NCI-H748 (cell line): Measurements from ENCODE around the gene BICRA.
A peak's percentile ranks its signal among the peaks of the same experiment; 100 is the strongest.

Experiments
- DNase-seq: peaks from one replicate; lab custom pipeline; 2025; ENCODE audit not compliant: unreplicated experiment; lab: John Stamatoyannopoulos, UW

Gene BICRA

GRCh38 chr19:47600246-47601179, 8.4 kb upstream of the BICRA start:
- peak; percentile 100 for DNase-seq

DNA sequence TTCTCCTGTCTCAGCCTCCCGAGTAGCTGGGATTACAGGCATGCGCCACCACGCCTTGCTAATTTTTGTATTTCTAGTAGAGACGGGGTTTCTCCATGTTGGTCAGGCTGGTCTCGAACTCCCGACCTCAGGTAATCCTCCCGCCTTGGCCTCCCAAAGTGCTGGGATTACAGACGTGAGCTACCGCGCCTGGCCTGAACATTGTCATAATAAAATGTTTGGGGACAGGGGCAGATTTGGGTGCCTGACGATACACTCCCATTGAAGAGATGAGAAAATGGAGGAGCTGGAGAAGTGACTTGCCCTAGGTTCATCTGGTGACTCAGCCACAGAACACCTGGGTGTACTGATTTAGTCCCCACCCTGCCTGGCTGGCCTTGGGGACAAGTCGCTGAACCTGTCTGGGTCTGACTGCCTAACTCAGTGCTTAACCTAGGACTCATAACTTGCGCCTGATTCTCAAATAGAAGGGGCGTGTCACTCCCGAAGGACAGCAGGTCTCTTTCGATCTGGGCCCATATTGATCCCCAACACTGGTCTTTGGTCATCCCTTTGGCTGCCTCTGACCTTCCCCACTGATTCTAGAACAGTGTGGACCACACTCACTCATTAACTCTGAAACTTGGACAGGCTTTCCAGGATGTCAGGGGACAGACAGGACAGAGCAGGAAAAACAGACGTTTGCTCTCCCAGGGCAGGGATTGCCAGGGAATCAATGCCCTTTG, 7.6 kb upstream of the BICRA start:
- no peak for DNase-seq

GRCh38 chr19:47603706-47604565, 5.0 kb upstream of the BICRA start:
- no peak for DNase-seq

- no peak for DNase-seq
Observed at GRCh38 chr19:47607564-47608073, 1.3 kb upstream of the BICRA start.

DNA sequence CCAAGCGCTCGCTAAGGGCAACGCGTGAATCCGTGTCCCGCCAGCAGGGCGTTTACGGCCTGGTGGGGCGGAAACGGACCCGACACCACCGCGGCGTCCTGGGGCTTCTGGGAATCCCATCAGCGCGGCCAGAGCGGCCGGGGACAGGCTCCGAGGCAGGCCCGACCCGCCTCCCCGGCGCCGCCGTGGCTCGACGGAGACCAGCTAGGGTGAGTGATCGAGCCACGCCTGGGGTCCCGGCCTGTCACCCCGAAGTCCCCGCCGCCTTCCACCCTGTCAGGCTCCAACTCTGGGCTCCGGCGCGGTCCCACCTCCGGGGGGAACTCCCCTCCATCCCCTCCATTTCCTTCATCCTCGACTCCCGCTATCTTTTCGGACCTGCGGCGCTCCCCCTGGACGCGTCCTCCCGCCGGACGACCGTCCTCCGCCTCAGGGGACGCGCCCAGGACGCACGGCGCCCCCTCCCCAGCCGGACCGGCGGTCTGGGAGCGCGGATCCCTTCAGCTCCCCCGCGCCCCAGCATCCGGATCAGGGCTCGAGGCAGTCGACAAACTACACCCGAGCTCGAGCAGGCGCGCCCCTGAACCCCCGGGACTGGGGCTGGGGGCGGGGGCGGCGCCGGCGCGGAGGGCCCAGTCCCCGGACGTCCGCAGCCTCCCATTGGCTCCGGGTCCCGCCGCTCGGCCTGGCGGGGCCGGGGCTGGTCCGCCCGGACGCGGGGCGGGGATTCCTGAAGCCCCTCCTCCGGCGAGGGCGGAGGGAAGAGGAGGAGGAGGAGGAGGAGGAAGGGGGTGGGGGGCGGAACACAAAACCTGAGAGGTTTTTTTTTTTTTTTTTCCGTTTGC, 638 bp upstream of the BICRA start:
- DNase-seq, result peak; percentile 95

- DNase-seq, result peak; percentile 60
Observed at GRCh38 chr19:47609906-47610894, 1.3 kb downstream of the BICRA start.

GRCh38 chr19:47610902-47611301, 2.0 kb downstream of the BICRA start:
- DNase-seq, result no peak

DNA sequence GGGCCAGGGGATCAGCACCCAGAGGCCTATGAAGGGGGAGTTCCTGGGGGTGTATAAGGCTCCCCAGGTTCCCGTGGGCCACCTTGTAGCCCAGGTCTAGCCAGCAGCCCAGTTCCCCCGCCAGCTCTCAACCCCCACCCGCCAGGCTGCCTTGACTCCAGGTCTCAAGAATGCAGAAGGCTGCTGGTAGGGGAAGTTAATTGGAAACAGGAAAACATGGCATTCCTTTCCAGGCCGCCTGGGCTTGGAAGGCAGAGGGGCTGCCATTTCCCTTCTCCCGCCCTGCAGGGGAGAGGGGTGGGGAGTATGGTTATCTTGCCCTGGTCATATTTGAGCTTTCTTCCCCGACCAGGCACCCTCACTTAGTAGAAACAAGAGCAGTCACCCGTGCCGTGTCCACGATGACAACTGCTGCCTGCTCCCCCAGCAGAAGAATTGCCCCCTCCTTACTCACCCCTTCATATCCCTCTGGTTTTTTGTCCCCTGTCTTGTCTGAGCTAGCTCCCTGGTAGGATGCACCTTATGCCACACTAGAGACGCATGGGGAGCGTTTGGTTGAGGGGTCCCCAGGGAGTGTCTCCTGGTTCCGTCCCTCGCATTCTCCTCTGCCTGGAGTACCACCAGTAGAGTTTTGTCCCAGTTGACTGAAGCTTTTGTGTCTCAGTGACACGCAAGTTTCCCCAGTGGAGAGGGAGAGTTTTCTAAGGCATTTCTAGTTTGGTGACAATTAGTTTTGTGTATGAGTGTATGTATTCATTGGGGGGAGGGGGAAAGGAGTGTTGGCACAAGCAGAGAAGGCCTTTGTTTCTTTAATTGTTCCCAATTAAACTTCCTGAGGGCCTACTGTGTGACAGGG, 4.5 kb downstream of the BICRA start:
- DNase-seq, result no peak

GRCh38 chr19:47614021-47614295, 5.0 kb downstream of the BICRA start:
- no peak for DNase-seq

GRCh38 chr19:47614559-47614958, 5.6 kb downstream of the BICRA start:
- DNase-seq, result no peak

DNA sequence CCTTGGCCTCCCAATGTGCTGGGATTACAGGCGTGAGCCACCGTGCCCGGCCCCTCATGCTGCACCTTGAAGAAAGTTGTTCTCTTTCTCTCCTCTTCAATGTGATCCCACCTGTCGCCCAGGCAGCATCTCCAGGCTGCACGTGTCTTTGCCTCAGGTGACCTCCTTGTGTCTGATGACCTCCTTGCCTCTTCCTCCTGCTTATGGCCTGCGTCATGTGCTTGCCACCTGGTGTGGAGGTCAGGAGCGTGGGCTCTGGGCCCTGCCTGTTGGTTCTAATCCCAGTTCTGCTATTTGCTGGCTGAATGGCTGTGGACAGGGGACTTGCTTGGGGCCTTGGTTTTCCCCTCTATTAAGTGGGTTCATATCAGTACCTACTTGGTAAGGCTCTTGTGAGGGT, 6.3 kb downstream of the BICRA start:
- DNase-seq, result no peak

DNA sequence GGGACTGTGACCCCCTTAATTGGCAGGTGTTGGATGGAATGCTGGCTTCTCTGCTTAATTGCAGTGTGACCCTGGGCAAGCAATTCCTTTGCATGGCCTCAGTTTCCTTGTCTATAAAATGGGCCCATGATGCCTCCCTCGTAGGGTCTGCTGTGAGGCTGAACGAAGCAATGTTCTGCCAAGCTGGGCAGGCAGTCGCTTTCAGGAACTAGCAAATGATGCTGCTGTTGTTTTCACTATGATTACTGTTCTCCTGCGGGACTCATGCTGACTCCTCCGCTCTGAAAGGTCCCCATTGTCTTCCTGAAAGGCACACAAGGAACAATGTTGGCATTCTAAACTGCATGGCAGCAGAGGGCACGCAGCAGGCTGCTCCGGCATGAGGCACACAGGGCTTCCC, 6.8 kb downstream of the BICRA start:
- no peak for DNase-seq

DNA sequence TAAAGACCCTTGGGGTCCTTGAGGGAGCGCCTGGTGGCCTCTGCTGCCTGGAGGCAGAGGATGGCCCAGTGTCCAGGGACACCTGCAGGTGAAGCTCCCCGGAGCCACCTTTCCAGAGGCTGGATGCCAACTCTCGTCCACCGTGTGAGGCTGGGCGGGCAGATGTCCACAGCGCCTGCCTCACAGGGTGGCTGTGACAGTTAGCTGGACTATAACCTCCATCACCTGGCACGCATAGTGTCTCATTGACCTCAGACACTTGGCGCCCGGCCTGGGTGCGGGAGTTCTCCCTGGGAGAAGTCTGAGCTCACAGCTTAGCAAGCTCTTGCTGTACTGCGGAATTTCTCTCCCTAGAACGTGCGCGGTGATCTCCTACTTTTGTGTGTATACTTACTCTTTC, 9.8 kb downstream of the BICRA start:
- DNase-seq, result no peak

DNA sequence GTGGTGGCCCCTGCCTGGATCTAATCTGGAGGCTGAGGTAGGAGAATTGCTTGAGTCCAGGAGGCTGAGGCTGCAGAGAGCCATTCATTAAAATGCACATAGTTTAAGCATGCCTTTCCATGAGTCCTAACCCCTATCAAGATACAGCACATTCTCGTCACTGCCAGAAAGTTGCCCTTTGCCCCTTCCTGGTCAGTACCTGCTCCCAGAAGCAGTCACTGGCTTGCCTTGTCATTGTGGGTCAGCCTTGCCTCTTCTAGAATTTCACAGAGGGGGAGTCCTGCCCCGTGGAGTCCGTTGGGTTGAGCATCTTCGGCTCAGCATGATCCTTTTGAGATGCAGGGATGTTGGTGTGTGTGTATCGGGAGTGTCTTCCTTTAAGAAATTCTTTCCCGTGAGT, 10.8 kb downstream of the BICRA start:
- no peak for DNase-seq

DNA sequence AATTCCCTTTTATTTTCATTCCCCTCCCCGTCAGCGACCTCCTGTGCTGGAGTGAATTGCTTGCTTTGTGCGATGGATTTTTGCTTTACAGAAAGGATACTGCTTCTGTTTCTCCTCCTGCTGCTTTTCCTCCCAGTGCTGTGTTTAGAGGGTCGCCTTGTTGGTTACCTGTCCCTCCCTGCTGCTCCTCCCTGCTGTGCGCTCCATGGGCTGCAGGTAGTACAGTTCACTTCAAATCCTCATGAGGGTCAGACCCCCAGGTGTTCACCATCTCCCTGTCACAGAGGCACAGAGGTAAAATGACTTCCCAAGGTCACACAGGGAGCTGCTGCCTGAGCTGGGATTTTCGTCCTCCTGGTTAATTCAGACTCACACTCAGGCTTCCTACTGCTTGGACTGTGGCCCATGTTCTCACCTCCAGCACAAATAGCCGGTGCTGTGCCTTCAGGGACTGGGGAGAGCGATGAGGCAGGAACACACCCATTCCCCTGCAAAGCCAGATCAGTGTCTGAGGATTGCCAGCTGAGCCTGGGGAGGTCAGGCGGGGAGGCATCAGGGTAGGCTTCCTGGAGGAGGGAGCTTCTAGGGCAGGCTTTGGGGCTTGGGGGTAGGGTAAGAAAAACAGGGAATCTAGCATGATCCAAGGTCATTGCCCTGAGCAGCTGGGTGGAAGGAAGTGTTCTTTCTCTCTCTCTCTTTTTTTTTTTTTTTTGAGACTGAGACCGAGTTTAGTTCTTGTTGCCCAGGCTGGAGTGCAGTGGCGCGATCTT, 14.4 kb downstream of the BICRA start:
- DNase-seq, result no peak

DNA sequence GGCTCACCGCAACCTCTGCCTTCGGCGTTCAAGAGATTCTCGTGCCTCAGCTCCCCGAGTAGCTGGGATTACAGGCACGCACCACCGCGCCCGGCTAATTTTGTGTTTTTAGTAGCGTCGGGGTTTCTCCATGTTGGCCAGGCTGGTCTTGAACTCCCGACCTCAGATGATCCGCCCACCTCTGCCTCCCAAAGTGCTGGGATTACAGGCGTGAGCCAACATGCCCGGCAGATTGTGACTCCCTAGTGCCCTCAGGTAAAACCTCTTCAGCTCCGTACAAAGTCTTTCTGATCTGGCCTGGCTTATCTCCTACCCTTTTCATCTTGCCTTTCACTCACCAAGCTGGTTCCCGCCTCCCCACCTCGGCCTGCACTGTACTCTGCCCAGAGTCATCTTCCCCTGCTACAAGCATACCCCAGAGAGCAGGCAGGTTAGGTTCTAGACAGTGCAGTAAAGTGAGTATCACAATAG, 15.0 kb downstream of the BICRA start:
- no peak for DNase-seq

DNA sequence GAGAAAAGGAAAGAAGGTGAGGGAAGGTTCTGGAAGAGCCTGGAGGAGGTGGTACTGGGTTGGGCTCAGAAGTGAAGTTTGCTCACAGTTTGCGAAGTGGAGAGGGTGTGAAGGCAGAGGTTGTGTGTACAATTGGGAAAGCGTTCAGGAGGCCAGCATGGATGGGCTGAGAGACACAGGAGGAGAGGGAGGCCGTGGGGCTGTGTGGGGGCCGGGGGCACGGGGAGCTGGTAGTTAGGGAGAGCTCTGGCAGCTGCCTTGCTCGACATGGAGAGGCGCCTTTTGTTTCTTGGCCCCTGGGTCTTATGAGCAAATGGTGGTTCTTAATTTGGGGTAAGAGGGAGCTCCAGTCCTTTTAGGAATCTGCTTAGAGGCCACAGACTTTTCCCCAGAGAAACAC, 16.7 kb downstream of the BICRA start:
- DNase-seq, result no peak
